ENCODE measurements around the gene TMEM87A. TPM values are rescaled to one million over a fixed set of nuclear protein-coding genes. Genes with fewer than 3 reads are reported as not detected.

Gene TMEM87A
- total RNA-seq, 5 donors from 2014 or later (not counting 1 experiment from before 2014, with no cell fraction given): 44.0 to 55.4 (median 45.4) TPM

GRCh38 chr15:42182328-42182886 lies 90.8 kb downstream of the TMEM87A start:
- no peak overlapping the region for H3K4me3 ChIP-seq (ENCODE audit: control insufficient read depth in 1 of 2, extremely low read depth in 1 of 2, low read length in 1 of 2)
- no peak overlapping the region for H3K27ac ChIP-seq (ENCODE audit: low read length)
- ChIA-PET CTCF (interaction anchor here in 1 of 2 donors (0.7 kb wide), 1 partner anchor 271 kb away, joined by 4 read pairs; no protein-coding TSS in a partner anchor), POLR2A (no interaction called here)
- H3K4me1 ChIP-seq (ENCODE audit: control insufficient read depth in 1 of 2, extremely low read depth in 1 of 2, insufficient read depth in 2 of 2, low read length in 2 of 2): no peaks in the 10 kb centered on the region
- no peaks in the 10 kb centered on the region for H3K27me3 ChIP-seq (replicated peaks in 1 of 2; ENCODE audit: control insufficient read depth in 2 of 2, extremely low read depth in 1 of 2, insufficient read depth in 2 of 2, low read length in 1 of 2)
- H3K36me3 ChIP-seq (ENCODE audit: control insufficient read depth in 2 of 2, extremely low read depth in 1 of 2, insufficient read depth in 1 of 2, low read length in 1 of 2): peaks cover 16 to 75% of the 10 kb centered on the region in 2 donors
- peaks cover 65% of the 10 kb centered on the region for H3K36me3 Mint-ChIP-seq
- H3K27ac Mint-ChIP-seq: peak overlapping the region in 1 of 2 donors; percentile 8
- no peaks in the 10 kb centered on the region for H3K9me3 Mint-ChIP-seq
- no peaks in the 10 kb centered on the region for H3K4me1 Mint-ChIP-seq
- DNase-seq (no peak), ATAC-seq (replicated peaks in 1 of 4) (no peak)
- 100% methylated on average over 2 of the region's 6 CpGs for WGBS (ENCODE audit: insufficient coverage)
- H3K4me3 Mint-ChIP-seq: no peak overlapping the region
- H3K9me3 ChIP-seq: no peaks in the 10 kb centered on the region
- H3K27me3 Mint-ChIP-seq: no peaks in the 10 kb centered on the region

GRCh38 chr15:42178056-42178455 lies 95.2 kb downstream of the TMEM87A start:
- ChIA-PET CTCF (no interaction called here), POLR2A (no interaction called here)
- no peak overlapping the region for H3K27ac ChIP-seq (ENCODE audit: low read length)
- H3K36me3 Mint-ChIP-seq: peaks cover 50% of the 10 kb centered on the region
- no peaks in the 10 kb centered on the region for H3K9me3 ChIP-seq
- H3K9me3 Mint-ChIP-seq: no peaks in the 10 kb centered on the region
- no peak overlapping the region for H3K4me3 ChIP-seq (ENCODE audit: control insufficient read depth in 1 of 2, extremely low read depth in 1 of 2, low read length in 1 of 2)
- ATAC-seq (replicated peaks in 1 of 4) (no peak), DNase-seq (no peak)
- no peaks in the 10 kb centered on the region for H3K4me1 ChIP-seq (ENCODE audit: control insufficient read depth in 1 of 2, extremely low read depth in 1 of 2, insufficient read depth in 2 of 2, low read length in 2 of 2)
- no peak overlapping the region for H3K4me3 Mint-ChIP-seq
- no peaks in the 10 kb centered on the region for H3K27me3 ChIP-seq (replicated peaks in 1 of 2; ENCODE audit: control insufficient read depth in 2 of 2, extremely low read depth in 1 of 2, insufficient read depth in 2 of 2, low read length in 1 of 2)
- no peak overlapping the region for H3K27ac Mint-ChIP-seq
- no peaks in the 10 kb centered on the region for H3K27me3 Mint-ChIP-seq
- no CpG with 5 or more reads among the region's 2 CpGs for WGBS (ENCODE audit: insufficient coverage)
- peaks cover 8 to 72% of the 10 kb centered on the region in 2 donors for H3K36me3 ChIP-seq (ENCODE audit: control insufficient read depth in 2 of 2, extremely low read depth in 1 of 2, insufficient read depth in 1 of 2, low read length in 1 of 2)
- no peaks in the 10 kb centered on the region for H3K4me1 Mint-ChIP-seq

GRCh38 chr15:42175671-42176070 lies 97.6 kb downstream of the TMEM87A start:
- WGBS (ENCODE audit: insufficient coverage): 95% methylated on average over 2 of the region's 5 CpGs
- H3K27me3 Mint-ChIP-seq: no peaks in the 10 kb centered on the region
- no peak overlapping the region for H3K27ac Mint-ChIP-seq
- peaks cover 8 to 80% of the 10 kb centered on the region in 2 donors for H3K36me3 ChIP-seq (ENCODE audit: control insufficient read depth in 2 of 2, extremely low read depth in 1 of 2, insufficient read depth in 1 of 2, low read length in 1 of 2)
- no peak overlapping the region for H3K27ac ChIP-seq (ENCODE audit: low read length)
- DNase-seq: no peak
- no peak overlapping the region for H3K4me3 Mint-ChIP-seq
- H3K4me1 ChIP-seq (ENCODE audit: control insufficient read depth in 1 of 2, extremely low read depth in 1 of 2, insufficient read depth in 2 of 2, low read length in 2 of 2): no peaks in the 10 kb centered on the region
- no peak overlapping the region for H3K4me3 ChIP-seq (ENCODE audit: control insufficient read depth in 1 of 2, extremely low read depth in 1 of 2, low read length in 1 of 2)
- no peaks in the 10 kb centered on the region for H3K27me3 ChIP-seq (replicated peaks in 1 of 2; ENCODE audit: control insufficient read depth in 2 of 2, extremely low read depth in 1 of 2, insufficient read depth in 2 of 2, low read length in 1 of 2)
- peaks cover 54% of the 10 kb centered on the region for H3K36me3 Mint-ChIP-seq
- H3K4me1 Mint-ChIP-seq: peaks cover 0 to 14% (median 0%) of the 10 kb centered on the region in 3 donors
- no peak for ATAC-seq (replicated peaks in 1 of 4)
- ChIA-PET POLR2A (no interaction called here), CTCF (interaction anchor here in 1 of 2 donors (0.6 kb wide), 1 partner anchor 248 kb away, joined by 4 read pairs; no protein-coding TSS in a partner anchor)
- no peaks in the 10 kb centered on the region for H3K9me3 Mint-ChIP-seq
- no peaks in the 10 kb centered on the region for H3K9me3 ChIP-seq

- Mint-ChIP-seq H3K27ac (no peak overlapping the region), H3K9me3 (no peaks in the 10 kb centered on the region), H3K27me3 (no peaks in the 10 kb centered on the region), H3K36me3 (peaks cover 56% of the 10 kb centered on the region), H3K4me3 (no peak overlapping the region), H3K4me1 (peaks cover 0 to 14% (median 0%) of the 10 kb centered on the region in 3 donors)
- H3K4me1 ChIP-seq (ENCODE audit: control insufficient read depth in 1 of 2, extremely low read depth in 1 of 2, insufficient read depth in 2 of 2, low read length in 2 of 2): no peaks in the 10 kb centered on the region
- POLR2A ChIA-PET: no interaction called here
- H3K36me3 ChIP-seq (ENCODE audit: control insufficient read depth in 2 of 2, extremely low read depth in 1 of 2, insufficient read depth in 1 of 2, low read length in 1 of 2): peaks cover 4 to 88% of the 10 kb centered on the region in 2 donors
- 89% methylated on average over 3 of the region's 5 CpGs for WGBS (ENCODE audit: insufficient coverage)
- no peaks in the 10 kb centered on the region for H3K9me3 ChIP-seq
- H3K4me3 ChIP-seq (ENCODE audit: control insufficient read depth in 1 of 2, extremely low read depth in 1 of 2, low read length in 1 of 2): no peak overlapping the region
- H3K27ac ChIP-seq (ENCODE audit: low read length): no peak overlapping the region
- DNase-seq: no peak
- CTCF ChIA-PET: no interaction called here
- ATAC-seq (replicated peaks in 1 of 4): no peak
- H3K27me3 ChIP-seq (replicated peaks in 1 of 2; ENCODE audit: control insufficient read depth in 2 of 2, extremely low read depth in 1 of 2, insufficient read depth in 2 of 2, low read length in 1 of 2): no peaks in the 10 kb centered on the region
These were observed 100.8 kb downstream of the TMEM87A start for GRCh38 chr15:42172475-42172874.

GRCh38 chr15:42171795-42172194 lies 101.4 kb downstream of the TMEM87A start:
- no peaks in the 10 kb centered on the region for H3K27me3 ChIP-seq (replicated peaks in 1 of 2; ENCODE audit: control insufficient read depth in 2 of 2, extremely low read depth in 1 of 2, insufficient read depth in 2 of 2, low read length in 1 of 2)
- CTCF ChIA-PET: no interaction called here
- WGBS (ENCODE audit: insufficient coverage): no CpG with 5 or more reads among the region's 1 CpG
- POLR2A ChIA-PET: no interaction called here
- H3K27ac ChIP-seq (ENCODE audit: low read length): no peak overlapping the region
- H3K4me1 ChIP-seq (ENCODE audit: control insufficient read depth in 1 of 2, extremely low read depth in 1 of 2, insufficient read depth in 2 of 2, low read length in 2 of 2): no peaks in the 10 kb centered on the region
- Mint-ChIP-seq H3K4me1 (peaks cover 0 to 14% (median 0%) of the 10 kb centered on the region in 3 donors), H3K27ac (peak overlapping the region in 1 of 2 donors; percentile 9), H3K9me3 (no peaks in the 10 kb centered on the region), H3K27me3 (no peaks in the 10 kb centered on the region), H3K4me3 (no peak overlapping the region), H3K36me3 (peaks cover 62% of the 10 kb centered on the region)
- ATAC-seq (replicated peaks in 1 of 4) (no peak), DNase-seq (no peak)
- H3K4me3 ChIP-seq (ENCODE audit: control insufficient read depth in 1 of 2, extremely low read depth in 1 of 2, low read length in 1 of 2): no peak overlapping the region
- peaks cover 6 to 89% of the 10 kb centered on the region in 2 donors for H3K36me3 ChIP-seq (ENCODE audit: control insufficient read depth in 2 of 2, extremely low read depth in 1 of 2, insufficient read depth in 1 of 2, low read length in 1 of 2)
- no peaks in the 10 kb centered on the region for H3K9me3 ChIP-seq

- no peaks in the 10 kb centered on the region for H3K27me3 Mint-ChIP-seq
- no peaks in the 10 kb centered on the region for H3K27me3 ChIP-seq (replicated peaks in 1 of 2; ENCODE audit: control insufficient read depth in 2 of 2, extremely low read depth in 1 of 2, insufficient read depth in 2 of 2, low read length in 1 of 2)
- H3K4me3 Mint-ChIP-seq: no peak overlapping the region
- DNase-seq (no peak), ATAC-seq (replicated peaks in 1 of 4) (no peak)
- H3K4me1 ChIP-seq (ENCODE audit: control insufficient read depth in 1 of 2, extremely low read depth in 1 of 2, insufficient read depth in 2 of 2, low read length in 2 of 2): no peaks in the 10 kb centered on the region
- no peak overlapping the region for H3K27ac ChIP-seq (ENCODE audit: low read length)
- peaks cover 11 to 89% of the 10 kb centered on the region in 2 donors for H3K36me3 ChIP-seq (ENCODE audit: control insufficient read depth in 2 of 2, extremely low read depth in 1 of 2, insufficient read depth in 1 of 2, low read length in 1 of 2)
- no peaks in the 10 kb centered on the region for H3K9me3 Mint-ChIP-seq
- H3K4me3 ChIP-seq (ENCODE audit: control insufficient read depth in 1 of 2, extremely low read depth in 1 of 2, low read length in 1 of 2): no peak overlapping the region
- H3K4me1 Mint-ChIP-seq: peaks cover 0 to 14% (median 0%) of the 10 kb centered on the region in 3 donors
- CTCF ChIA-PET: no interaction called here
- H3K36me3 Mint-ChIP-seq: peaks cover 67% of the 10 kb centered on the region
- POLR2A ChIA-PET: interaction anchor here in 1 of 2 donors (0.6 kb wide), 1 partner anchor 838 kb away, joined by 3 read pairs; no protein-coding TSS in a partner anchor
- peak overlapping the region in 1 of 2 donors; percentile 9 for H3K27ac Mint-ChIP-seq
- no peaks in the 10 kb centered on the region for H3K9me3 ChIP-seq
- WGBS (ENCODE audit: insufficient coverage): no CpG with 5 or more reads among the region's 1 CpG
These were observed 102.1 kb downstream of the TMEM87A start for GRCh38 chr15:42171122-42171521.
